ENCODE measurements around the gene HMGB4. TPM values are rescaled to one million over a fixed set of nuclear protein-coding genes. Genes with fewer than 3 reads are reported as not detected.
A peak's percentile ranks its signal among the peaks of the same experiment; 100 is the strongest.

The HMGB4 gene
- total RNA-seq, 1 donor = not detected

DNA sequence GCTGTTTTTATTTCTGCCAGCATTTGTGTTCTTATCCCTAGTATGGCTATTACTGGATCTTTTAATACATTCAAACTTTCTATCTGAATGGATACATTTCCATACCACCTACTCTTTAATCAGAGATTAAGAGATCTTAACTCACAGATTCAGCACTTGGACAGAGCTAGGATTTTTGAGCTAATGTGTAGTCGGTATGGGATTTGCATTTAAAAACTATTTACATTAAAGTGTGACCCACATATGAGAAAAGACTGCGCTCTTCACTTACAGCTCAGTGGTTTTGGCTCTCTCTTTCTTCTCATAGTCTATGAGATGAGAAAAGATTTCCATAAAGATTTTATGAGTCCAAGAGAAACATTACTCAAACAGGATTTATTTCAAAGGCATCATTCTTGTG is 16.4 kb downstream of the HMGB4 start:
- TF ChIP-seq, protein P1, sequence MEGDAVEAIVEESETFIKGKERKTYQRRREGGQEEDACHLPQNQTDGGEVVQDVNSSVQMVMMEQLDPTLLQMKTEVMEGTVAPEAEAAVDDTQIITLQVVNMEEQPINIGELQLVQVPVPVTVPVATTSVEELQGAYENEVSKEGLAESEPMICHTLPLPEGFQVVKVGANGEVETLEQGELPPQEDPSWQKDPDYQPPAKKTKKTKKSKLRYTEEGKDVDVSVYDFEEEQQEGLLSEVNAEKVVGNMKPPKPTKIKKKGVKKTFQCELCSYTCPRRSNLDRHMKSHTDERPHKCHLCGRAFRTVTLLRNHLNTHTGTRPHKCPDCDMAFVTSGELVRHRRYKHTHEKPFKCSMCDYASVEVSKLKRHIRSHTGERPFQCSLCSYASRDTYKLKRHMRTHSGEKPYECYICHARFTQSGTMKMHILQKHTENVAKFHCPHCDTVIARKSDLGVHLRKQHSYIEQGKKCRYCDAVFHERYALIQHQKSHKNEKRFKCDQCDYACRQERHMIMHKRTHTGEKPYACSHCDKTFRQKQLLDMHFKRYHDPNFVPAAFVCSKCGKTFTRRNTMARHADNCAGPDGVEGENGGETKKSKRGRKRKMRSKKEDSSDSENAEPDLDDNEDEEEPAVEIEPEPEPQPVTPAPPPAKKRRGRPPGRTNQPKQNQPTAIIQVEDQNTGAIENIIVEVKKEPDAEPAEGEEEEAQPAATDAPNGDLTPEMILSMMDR (IDR thresholded peaks at IDR 0.05; ENCODE audit: insufficient read depth, low read depth, low read length) = no peak
- no peak for DNase-seq (ENCODE audit: low read depth)
- H3K4me3 ChIP-seq (ENCODE audit: low read depth, low read length) = no peak overlapping the region

DNA sequence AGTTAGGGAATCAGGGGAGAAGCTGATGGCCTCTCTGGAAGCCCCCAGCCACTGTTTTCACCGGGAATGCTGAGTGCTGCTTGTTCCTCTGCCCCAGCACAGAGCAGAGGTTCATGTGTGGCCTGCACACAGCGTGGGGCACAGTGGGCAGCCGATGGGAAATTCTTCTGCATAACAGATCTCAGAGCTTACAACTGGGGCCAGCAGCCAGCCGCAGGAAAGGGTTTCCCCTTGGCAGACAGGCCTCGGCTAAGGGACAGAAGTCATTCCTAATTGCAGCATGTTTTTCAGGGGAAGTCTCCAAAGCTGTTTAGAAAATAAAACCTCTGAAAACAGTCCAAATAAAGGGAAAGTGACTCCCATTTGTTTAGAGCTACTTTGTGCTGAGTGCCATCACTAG is 22.6 kb downstream of the HMGB4 start:
- DNase-seq (ENCODE audit: low read depth) = no peak
- H3K4me3 ChIP-seq (ENCODE audit: low read depth, low read length) = no peak overlapping the region
- TF ChIP-seq, protein P1 (IDR thresholded peaks at IDR 0.05; ENCODE audit: insufficient read depth, low read depth, low read length) = no peak

DNA sequence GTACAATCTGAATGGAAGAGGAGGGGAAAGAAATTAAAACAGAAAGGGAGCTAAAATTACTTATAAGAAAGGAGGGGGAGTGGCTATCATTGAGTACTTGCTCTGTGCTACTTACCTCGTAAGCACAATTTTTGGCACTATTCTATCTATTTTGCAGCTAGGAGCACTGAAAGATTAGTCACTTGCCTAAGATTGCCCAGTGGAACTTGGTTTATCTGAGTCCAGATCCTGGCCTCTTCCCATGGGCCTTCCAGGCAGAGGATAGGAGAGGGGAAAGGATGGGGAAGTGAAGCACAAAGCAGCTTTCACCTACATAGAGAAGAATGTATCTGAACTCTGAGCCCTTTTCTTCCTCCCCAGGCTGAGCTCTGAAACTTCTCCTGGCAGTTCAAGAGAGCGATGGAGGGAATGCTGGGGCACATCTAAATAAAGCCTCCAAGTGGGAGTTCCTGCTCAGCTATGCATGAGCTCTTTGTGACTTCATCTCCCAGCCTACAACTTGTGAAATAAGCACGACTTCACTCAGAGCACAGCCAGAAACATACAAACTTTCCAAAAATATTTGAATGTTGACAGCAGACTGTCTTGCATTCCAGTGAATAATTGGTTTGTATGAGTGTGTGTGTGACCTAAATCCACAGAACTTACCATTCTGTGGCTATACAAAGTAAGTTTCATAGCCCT is 29.4 kb downstream of the HMGB4 start:
- peak; percentile 38 for DNase-seq (ENCODE audit: low read depth)
- H3K4me3 ChIP-seq (ENCODE audit: low read depth, low read length) = no peak overlapping the region
- TF ChIP-seq, protein P1 (IDR thresholded peaks at IDR 0.05; ENCODE audit: insufficient read depth, low read depth, low read length) = no peak

DNA sequence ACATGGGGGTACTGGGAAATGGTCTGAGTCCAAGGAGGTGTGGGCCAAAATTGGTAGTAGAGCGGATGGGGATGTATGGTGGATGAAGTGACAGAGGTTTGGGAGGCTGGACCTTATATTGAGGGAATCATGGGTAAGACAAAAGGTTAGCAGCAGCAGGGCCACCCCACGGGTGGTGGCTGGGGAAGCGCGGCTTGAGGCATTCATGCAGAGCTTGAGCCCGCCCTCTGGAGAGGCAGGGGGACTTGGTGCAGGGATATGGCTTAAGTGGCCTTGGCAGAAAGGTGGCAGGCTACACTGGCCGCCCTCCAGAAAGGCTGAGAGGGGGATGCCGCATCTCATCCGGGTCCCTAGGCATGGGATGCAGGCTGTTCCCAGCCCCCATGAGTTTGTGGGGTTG is 31.5 kb downstream of the HMGB4 start:
- DNase-seq (ENCODE audit: low read depth) = no peak
- TF ChIP-seq, protein P1 (IDR thresholded peaks at IDR 0.05; ENCODE audit: insufficient read depth, low read depth, low read length) = no peak
- H3K4me3 ChIP-seq (ENCODE audit: low read depth, low read length) = no peak overlapping the region

DNA sequence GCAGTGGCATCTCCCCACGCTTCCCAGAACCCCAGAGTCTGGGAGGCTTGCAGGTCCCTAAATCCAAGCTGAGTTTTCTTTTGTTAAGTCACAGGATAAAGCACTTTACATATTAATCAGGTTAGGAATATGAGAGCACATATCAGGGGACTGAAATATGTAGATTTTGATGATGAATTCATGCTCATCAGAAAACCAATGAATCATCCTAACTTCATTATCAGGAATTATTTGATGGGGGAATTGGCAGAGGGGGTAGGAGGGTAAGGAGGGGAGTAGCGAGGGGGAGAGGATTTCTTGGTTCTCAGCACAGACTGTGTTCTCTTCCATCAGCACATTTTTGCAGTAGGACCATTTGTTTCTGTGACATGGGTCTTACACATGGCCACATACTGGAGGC is 32.1 kb downstream of the HMGB4 start:
- TF ChIP-seq, protein P1 (IDR thresholded peaks at IDR 0.05; ENCODE audit: insufficient read depth, low read depth, low read length) = no peak
- no peak overlapping the region for H3K4me3 ChIP-seq (ENCODE audit: low read depth, low read length)
- no peak for DNase-seq (ENCODE audit: low read depth)

DNA sequence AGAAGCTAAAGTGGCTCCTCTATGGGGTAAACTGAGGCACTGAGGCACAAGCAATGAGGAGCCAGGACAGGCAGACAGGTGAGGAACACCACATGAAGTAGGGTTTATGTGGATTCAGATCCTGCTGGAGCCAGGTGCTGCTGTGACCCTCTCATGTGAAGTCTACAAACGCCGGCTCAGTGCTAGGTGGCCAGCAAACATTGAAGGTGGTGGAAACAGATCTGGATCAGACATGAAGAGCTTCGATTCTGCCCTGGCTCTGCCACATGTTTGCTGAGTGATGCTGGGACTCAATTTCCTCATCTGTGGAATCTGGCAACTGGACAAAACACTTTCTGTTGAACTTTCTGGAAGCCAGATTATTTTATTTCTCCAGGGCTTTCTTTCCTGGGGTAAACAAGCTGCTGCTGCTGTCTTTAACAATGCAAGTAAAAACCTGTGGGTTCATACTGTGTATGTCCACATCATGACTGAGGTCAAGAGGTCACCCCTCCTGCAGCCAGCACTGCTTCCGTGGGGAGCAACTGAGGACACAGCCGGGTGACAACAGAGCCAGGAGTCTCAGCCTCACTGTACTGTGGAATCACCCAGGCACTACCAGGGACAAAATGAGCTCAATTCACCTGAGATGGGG is 33.3 kb downstream of the HMGB4 start:
- DNase-seq (ENCODE audit: low read depth) = no peak
- H3K4me3 ChIP-seq (ENCODE audit: low read depth, low read length) = no peak overlapping the region
- TF ChIP-seq, protein P1 (IDR thresholded peaks at IDR 0.05; ENCODE audit: insufficient read depth, low read depth, low read length) = no peak

Measured in fibroblast of villous mesenchyme (primary cell).